ENCODE data around the gene NEGR1.

DNA sequence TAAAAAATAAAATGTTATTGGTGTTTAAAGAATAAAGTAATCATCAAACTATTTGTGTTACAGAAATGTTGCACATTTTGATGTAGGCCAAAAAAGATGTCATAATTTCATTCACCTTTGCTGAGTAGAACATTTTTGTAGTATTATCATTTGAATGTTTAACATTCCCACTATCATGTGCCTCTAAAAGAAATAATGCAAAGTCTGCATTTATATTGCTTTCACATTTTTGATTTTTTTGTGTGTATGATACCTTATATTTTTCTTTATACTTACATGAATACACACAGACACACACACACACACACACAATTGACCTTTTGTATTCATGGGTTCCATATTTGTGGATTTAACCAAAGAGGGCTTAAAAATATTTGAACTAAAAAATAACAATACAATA is 657.3 kb downstream of the NEGR1 start:
- TF ChIP-seq, protein P1, sequence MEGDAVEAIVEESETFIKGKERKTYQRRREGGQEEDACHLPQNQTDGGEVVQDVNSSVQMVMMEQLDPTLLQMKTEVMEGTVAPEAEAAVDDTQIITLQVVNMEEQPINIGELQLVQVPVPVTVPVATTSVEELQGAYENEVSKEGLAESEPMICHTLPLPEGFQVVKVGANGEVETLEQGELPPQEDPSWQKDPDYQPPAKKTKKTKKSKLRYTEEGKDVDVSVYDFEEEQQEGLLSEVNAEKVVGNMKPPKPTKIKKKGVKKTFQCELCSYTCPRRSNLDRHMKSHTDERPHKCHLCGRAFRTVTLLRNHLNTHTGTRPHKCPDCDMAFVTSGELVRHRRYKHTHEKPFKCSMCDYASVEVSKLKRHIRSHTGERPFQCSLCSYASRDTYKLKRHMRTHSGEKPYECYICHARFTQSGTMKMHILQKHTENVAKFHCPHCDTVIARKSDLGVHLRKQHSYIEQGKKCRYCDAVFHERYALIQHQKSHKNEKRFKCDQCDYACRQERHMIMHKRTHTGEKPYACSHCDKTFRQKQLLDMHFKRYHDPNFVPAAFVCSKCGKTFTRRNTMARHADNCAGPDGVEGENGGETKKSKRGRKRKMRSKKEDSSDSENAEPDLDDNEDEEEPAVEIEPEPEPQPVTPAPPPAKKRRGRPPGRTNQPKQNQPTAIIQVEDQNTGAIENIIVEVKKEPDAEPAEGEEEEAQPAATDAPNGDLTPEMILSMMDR (IDR thresholded peaks at IDR 0.05), result no peak
- TF ChIP-seq POLR2A (IDR thresholded peaks at IDR 0.05), result no peak

All from Peyer's patch (tissue), 4 donors.